CMK (cell line): Measurements from ENCODE around the gene CFAP20DC.
A peak's percentile ranks its signal among the peaks of the same experiment; 100 is the strongest.
"Not testable (repeated sequence)": the region's sequence is repeated elsewhere in the genome, so short reads cannot be mapped to it uniquely, and the experiment has no call there.

Source experiments
- DNase-seq: peaks from one replicate; pipeline ENCODE4 v3.0.0-alpha.2; 2010; ENCODE audit warnings: low read depth

CFAP20DC gene

DNA sequence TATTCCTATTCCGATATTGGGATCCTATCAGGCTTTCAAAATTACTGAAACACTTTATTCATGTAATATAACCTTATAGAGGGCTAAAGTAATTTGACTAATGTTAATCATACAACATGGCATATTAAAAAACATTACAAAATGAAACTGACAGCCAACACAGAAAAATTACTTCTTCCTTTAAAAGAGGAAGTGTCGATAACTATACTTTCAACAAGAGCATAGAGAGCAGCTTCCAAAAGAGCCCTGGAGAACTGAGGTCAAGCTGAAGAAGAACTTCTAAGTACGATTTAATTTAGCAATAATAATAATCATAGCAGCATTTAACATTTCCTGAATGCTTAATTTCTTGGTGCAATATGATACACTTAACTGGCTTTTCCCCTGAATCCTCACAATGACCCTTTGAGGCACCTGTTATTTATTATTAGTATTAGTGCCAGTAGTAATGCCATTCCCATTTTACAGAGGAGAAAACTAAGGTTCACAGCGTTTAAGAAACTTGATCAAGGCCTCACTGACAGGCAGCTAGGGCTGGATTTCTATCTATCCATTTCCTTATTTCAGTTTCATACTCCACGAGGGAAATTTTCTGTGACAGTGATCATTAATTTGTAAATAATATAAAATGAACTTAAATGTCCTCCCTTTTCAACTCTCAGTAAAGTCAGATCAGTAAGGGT, 181.6 kb downstream of the CFAP20DC start:
- DNase-seq: no peak

DNA sequence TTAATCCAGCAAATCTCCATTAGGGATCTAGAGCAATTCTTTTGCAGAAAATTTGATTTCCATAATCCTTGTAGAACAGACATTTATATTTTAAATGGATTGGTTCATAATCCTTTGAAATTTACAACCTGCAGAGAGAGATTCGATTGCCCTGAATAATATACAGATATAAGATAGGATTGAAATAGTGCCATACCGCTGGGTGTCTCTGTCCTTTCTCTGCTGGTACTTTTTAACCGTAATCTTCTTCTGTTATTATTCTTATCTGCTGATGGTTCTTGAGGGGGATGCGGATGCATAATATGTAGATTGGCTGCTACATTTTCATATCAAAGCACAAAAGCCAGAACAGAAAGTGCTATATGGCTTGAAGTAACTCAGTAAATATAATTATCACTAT, 182.2 kb downstream of the CFAP20DC start:
- DNase-seq: no peak

DNA sequence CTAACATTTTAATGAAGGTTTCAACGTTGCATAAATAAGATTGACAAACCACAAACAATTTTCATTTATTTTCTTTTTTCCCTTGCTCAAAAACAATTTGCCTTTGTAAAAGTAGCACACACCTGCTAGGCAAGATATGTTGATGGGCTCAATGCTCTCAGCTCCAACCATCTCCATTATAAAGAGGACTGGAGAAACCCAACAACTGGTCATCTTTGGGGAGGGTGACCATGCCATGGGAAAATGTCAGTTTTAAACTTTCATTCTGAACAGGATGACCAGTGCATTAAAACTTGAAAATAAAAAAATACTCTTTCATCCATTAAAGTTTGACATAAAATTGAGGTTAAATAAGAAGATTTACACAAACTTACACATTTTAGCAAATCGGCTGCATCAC, 183.7 kb downstream of the CFAP20DC start:
- no peak for DNase-seq

DNA sequence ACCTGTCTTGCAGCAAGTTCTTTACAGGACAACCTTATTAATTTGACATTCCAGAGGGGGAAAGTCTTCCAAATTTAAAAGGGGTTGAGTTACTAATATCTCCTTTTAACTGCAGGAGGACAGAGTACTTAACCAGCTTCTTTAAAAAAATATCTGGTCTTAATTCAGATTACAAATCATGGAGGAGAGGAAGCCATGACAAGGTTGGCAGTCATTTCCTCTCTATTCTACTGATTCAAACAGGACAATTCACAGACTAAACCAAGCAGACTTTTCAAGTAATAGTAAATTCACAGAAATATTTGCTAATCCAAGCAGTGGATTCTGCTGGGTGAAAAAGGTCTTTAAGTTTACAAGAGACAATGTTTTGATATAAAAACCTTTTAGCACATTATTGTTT, 185.3 kb downstream of the CFAP20DC start:
- no peak for DNase-seq

DNA sequence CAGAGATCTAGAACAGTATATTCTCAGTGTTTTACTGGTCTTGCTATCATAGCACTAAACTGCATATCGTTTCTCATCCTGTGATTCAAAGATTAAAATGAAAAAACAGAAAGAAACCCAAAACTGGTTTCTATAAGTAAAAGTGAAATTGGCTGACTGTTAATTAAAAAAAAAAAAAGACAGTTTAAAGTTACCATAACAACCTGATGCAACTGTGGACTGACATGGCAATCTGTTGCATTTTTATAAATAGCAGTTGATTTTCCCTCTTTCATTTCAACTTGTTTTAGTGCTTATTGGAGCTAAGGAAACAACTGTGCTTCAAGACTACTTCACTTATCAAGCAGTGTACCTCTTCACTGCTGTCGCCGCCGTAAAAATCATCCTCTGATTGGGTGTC, 186.6 kb downstream of the CFAP20DC start:
- no peak for DNase-seq

DNA sequence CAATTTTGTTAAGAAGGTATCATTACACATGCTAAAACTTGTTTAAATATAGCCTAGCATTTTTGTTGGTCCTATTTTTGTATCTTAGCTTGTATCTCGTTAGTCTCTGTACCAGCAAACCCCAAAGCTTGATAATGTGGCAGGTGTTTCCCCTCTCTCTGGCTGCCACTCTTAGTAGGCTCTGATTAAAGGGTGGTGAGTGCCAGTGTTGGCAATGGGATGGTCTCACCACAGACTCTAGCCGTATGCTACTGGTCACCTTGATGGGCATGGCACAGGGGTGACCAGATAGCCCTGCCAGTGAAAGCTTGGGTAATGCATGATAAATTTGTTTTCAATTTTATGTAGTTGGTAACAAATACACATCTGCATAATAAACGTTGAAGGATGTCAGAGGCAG, 188.3 kb downstream of the CFAP20DC start:
- DNase-seq: no peak

DNA sequence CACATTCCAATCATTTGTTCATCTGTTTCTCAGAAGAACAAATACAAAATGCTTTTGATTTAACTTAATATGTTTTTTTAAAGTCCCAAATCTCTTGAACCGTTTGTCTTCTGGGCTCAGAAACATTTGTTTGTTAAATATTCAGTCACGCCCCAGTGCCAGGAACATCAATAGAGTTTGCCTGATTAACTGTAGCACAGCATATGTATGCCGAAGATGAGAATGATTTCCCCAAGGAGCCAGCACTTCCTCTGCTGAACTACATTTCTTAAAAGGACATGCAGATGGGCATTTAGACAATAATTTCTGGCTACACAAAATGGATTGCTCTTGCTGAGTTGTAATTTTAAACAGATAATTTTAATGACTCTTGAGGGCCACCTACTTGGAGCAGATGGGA, 191.7 kb downstream of the CFAP20DC start:
- DNase-seq: no peak

DNA sequence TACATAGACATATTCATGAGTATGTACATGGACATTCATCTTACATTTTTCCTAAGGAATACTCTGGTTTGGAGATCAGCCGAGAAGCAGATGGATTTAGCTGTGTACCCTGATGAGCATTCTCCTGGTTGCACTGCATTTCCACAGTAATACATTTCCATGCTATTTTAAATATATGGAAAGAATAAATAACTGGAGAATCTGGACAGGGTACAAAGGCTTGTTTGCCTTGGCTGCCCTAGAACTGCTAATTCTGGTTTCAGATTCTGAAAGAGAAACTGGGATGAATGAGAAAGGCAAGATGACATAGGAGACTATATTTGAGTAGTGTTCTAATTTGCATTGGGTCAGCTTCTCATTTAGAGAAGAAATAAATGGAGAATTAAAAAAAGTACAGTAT, 192.4 kb downstream of the CFAP20DC start:
- no peak for DNase-seq

DNA sequence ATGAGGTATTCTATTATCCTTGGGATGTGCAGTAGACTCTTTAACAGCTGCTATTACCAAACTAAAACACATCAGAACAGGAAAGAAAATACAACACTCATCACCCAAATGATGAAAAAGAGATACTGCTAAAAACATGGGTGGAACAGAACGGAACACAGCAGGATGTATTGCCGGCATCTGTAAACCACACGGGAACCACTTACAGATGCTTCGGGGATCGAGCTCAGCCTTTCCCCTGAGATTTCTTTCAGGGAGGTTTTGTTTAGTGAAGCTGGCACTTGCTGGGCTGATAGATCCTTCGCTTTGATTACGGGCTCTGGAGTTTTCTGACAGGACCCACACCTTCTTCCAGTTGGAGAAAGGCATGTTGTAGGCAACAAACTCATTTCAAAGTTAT, 201.0 kb downstream of the CFAP20DC start:
- no peak for DNase-seq

DNA sequence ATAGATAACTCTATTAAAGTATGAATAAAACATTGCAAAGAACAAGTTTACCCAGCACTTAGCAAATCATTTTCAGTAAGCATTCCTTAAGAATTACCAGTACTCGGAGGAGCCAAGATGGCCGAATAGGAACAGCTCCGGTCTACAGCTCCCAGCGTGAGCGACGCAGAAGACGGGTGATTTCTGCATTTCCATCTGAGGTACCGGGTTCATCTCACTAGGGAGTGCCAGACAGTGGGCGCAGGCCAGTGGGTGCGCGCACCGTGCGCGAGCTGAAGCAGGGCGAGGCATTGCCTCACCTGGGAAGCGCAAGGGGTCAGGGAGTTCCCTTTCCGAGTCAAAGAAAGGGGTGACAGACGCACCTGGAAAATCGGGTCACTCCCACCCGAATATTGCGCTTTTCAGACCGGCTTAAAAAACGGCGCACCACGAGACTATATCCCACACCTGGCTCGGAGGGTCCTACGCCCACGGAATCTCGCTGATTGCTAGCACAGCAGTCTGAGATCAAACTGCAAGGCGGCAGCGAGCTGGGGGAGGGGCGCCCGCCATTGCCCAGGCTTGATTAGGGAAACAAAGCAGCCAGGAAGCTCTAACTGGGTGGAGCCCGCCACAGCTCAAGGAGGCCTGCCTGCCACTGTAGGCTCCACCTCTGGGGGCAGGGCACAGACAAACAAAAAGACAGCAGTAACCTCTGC, 207.6 kb downstream of the CFAP20DC start:
- DNase-seq: not testable (repeated sequence)

DNA sequence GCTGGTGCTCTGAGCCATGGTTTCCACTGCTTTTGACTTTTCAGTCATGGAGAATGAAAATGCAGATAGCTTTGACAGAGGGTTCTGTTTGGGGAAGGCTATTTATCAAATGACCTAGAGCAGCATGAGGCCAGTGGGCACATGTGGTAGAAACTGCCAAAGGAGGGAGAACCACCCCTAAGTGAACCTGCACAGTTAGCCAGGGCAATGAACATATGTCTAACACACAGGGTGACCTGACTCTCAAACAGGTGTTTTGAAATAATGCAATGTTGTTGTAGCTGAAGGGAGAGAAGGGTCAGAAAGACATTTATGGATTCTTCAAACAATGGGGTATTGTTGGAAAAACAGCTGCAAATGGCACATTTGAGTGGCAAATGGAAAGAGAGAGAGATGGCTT, 208.9 kb downstream of the CFAP20DC start:
- no peak for DNase-seq

DNA sequence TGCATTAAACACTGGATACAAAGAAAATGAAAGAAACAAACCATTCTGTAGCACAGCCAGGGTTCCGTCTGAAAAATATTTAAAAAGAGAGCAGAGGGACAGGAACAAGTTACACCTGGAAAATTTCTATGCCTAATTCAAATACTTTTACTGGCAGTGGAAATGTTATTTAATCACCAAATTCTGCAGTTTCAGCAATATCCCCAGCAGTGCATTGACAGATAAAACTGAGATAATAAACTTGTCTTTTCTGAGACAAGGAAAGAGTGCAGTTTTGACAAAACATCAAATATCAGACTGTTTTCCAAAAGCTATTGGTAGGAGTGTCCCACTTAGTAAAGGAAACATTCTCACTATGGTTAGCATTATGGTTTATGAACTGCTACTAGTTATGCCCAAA, 209.9 kb downstream of the CFAP20DC start:
- no peak for DNase-seq

DNA sequence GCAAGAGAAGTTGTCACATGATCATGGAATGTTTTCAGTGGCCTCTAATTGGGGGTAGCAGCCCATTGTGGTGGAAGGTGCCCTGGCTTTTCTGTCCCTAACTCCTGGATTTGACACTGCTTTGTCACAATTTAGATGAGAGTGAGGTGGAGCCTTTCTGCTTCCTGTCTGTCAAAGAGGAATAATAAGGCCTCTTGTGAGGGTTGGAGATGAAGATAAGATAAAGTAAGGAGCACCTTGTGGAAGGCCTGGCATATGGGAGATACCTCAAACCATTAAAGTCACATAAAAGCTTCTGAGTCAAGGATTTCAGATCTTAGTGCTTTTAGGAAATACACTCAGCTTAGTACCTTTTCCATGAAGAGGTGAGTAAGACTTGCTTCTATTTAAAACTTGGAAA, 210.6 kb downstream of the CFAP20DC start:
- DNase-seq: peak; percentile 9

DNA sequence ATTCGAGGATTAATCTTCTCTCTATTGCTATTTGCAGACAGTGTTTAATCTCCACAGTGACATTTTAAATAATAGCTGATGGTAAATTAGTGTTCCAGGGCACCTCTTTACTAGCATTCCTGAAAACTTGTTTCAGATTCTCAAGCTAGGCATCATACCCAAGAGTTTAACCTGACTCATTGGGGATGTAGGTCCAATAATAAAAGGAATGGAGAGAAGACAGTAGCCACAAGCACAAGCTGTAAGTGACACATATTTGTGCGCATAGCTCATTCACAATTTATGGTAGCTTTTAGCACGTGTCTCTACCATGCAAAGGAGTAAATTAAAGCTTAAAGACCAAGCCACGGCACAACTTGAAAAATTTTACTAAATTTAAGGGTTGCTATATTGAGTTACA, 212.0 kb downstream of the CFAP20DC start:
- DNase-seq: no peak

DNA sequence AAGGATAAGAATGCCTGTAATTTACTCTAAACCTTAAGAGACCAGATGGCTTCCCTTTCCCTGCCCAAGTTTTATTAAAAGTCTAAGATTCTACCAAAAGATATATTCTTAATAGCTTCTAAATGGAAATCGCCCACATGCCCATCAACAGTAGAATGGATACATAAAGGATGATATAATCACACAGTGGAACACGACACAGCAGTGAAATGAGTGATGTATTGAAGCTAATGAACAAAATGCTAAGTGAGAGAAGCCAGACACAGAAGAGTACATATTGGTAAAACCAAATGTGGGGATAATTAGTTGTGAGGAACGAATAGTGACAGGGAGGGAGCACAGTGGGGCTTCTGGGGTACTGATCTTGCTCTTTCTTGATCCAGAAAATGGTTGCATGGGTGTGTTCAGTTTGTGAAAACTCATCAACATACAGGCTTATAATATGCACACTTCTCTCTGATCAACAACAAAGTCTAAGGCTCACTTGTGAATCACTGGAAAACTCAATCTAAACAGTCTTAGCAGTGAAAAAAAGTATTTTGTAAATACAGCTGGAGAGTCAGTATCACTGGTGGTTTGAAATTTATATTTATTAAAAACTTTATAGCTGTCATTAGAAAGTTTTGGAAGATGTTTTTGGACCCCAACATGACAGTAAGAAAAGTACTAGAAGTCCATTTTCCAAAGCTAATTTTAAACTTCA, 212.5 kb downstream of the CFAP20DC start:
- DNase-seq: no peak

DNA sequence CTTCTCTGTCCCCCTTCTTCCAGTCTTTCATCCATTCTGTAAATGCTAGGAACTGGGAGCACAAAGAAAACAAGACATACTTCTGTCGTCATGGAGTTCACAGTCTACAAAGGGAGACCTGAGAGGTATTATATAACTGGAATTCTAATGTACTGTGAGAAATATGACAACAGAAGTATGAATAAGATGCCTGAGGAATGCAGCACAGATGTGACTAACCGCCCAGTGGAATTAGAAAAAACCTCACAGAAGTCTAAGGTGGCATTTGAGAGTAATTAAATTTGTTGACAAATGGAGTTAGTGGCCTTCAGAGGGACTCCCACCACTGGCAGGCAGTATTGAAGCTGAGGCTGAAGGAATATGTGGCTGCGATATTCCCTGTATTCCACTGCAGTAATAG, 214.7 kb downstream of the CFAP20DC start:
- DNase-seq: no peak

DNA sequence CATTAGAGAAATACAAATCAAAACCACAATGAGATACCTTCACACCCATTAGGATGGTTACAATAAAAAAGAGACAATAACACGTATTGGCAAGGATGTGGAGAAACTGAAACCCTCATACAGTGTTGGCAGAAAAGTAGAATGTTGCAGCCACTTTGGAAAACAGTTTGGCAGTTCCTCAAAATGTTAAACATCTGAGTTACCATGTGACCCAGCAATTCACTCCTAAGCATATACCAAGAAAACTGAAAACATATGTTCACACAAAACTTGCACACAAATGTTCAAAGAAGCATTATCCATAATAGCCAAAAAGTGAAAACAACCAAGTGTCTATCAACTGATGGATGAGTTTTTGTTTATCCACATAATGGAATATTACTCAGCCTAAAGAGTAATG, 216.3 kb downstream of the CFAP20DC start:
- no peak for DNase-seq

DNA sequence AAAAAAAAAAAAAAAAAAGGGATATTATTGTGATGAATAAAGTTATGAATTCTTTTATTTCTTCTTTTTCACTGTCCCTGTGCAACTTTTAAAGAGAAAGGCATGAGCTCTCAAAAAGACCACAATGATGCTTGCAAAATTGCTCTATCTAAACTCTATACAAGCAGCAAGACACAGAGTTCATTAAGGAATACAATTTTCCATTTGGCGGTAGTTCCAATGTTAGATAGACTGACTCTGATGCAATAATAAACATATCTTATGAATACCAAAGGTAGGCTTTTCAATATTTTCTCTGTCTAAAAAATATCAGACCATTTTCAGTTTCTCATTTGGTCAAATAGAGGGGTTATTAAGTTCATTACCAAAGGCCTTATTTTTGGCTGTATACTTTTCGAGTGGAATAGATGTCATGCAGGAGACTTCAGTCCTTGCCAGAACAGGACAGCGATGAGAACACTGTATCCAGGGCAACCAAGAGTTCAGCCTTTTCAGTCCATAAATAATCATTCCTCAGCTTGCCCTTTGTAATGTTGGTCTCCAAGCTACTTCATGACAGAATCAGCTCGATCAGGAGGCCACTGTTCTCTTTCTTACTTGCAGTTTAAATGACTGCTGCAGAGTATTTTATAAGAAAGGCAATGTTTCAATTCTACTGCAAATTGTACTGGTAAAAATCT, 220.4 kb downstream of the CFAP20DC start:
- DNase-seq: no peak

DNA sequence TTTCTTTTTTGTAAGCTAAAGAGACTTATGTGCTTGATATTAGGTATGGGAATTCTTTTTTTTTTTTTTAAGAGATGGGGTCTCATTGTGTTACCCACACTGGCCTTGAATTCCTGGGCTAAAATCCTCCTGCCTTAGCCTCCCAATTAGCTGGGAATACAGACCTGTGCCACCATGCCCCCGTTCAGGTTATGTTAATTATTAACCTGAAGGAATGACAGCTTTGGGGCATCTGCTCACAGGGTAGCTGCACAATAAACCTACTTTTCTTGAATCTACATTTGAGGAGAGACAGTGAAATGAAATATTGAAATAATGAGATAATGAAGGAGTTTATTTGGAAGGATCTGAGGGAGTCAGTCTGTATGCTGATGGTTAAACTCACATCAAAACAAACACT, 225.0 kb downstream of the CFAP20DC start:
- no peak for DNase-seq

DNA sequence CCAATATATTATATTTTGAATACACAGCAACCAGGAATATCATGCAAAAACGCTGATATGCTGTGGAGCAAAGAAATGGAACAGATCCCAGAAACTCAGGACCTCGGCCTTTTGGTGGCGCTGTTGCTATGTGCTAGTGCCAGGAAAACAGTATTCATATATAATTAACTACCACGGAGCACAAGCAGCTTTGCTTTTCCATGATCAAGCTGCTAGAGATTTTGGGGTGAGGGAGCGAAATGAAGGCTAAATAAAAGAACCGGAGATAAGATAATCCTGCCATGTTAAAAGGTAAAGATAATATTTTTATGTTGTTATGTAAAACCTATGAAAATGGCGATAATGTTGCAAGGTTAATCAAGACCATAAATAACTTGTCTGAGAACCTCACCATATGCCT, 225.5 kb downstream of the CFAP20DC start:
- peak; percentile 8 for DNase-seq

DNA sequence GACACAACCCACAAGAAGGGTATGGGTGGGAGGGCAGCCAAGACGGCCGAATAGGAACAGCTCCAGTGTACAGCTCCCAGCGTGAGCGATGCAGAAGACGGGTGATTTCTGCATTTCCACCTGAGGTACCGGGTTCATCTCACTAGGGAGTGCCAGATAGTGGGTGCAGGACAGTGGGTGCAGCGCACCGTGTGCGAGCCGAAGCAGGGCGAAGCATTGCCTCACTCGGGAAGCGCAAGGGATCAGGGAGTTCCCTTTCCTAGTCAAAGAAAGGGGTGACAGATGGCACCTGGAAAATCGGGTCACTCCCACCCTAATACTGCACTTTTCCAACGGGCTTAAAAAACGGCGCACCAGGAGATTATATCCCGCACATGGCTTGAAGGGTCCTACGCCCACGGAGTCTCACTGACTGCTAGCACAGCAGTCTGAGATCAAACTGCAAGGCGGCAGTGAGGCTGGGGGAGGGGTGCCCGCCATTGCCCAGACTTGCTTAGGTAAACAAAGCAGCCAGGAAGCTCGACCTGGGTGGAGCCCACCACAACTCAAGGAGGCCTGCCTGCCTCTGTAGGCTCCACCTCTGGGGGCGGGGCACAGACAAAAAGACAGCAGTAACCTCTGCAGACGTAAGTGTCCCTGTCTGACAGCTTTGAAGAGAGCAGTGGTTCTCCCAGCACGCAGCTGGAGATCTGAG, 243.1 kb downstream of the CFAP20DC start:
- DNase-seq: not testable (repeated sequence)

DNA sequence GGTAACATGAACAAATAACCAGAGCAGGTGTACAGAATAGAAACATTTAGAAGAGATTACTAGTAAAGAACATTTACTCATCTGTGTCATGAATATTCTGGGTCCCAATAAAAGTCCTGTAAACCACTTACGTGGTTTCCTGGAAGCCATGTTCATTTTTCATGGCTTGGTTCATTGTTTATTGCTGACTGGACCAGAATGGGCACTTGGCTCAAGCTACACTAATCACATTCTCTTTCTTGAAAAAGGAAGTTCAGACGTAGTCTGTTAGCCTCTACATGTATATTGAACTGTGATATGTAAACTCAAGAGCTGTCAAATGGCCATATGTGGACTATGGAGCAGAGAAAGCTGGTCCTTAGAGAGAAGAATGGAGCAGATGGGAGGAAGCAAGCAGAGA, 244.9 kb downstream of the CFAP20DC start:
- no peak for DNase-seq
